GM12872 (cell line): ENCODE measurements around the gene SCMH1.
A peak's percentile ranks its signal among the peaks of the same experiment; 100 is the strongest.

Experiments used
- CTCF ChIP-seq: IDR thresholded peaks from 3 replicates; pipeline ENCODE4 v1.5.1; 2011; ENCODE audit warnings: low read depth, mild to moderate bottlenecking, low read length, moderate library complexity; ENCODE audit not compliant: insufficient read depth

SCMH1 gene

GRCh38 chr1:41025979-41026819, 215.9 kb downstream of the SCMH1 start:
- TF ChIP-seq CTCF = no peak

GRCh38 chr1:41024953-41025352, 217.2 kb downstream of the SCMH1 start:
- no peak for TF ChIP-seq CTCF

DNA sequence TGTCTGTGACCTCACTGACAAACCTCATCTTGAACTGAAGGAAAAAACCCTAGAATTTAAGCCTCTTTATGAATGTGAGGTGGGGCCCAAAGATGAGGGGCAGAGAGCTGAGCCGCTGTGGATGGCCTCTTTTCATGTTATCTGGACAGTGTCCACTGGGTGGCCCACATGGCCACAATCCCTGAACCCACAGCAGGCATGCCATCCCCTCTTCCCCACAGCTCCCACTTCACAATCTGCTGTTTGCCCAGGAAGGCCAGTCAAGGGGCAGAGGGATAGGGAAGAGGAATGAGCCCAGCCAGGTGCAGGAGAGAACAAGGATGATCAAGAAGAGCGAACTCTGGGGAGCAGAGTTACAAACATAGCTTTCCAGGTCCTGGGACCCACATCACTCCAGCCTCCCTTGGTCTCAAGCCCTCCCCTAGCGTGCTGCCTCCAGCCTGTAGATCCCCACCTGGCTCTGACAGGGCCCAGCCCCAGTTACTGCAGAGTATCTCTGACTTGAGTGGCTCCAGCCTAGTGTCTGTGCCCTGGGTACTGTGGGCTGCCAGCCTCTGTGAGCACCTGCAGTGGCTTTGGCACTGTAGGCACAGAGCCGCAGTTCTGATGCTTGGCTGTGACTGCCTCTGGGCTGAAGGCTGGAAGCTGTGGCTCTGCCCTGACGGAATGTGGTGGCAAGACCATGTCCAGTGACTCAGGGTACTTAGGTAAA, 218.7 kb downstream of the SCMH1 start:
- peak; percentile 31; the same call in 2 of the 3 replicates for TF ChIP-seq CTCF

DNA sequence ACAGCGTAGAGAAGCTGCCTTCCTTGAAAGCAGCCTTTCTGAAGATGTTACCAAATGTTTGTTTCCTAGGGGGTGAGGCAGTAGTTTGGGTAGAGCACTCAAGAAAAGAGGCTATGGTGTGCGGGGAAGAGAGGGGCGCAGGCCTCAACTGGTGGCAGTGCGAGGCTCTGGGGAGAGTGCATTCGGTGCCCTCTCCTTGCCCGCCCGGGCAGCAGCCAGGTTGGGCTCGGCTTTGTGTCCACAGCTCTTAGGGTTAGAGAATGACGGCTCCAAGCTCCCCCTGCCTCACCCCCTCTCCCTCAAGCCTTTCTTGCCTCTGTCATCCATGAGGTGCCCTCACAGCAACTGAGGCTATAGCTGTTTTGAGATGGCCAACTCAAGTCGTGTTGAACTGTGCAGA, 219.7 kb downstream of the SCMH1 start:
- no peak for TF ChIP-seq CTCF

GRCh38 chr1:41021526-41022308, 220.4 kb downstream of the SCMH1 start, which contains the start of gene SLFNL1:
SLFNL1 (minus strand) TSS chr1:41021725; CDS start chr1:41020660, 1,065 bp downstream.
- no peak for TF ChIP-seq CTCF

- TF ChIP-seq CTCF = no peak
Measured at GRCh38 chr1:41020654-41021053, 221.5 kb downstream of the SCMH1 start.

- no peak for TF ChIP-seq CTCF
Measured at GRCh38 chr1:41020109-41020576, 222.0 kb downstream of the SCMH1 start.
